SH-SY5Y (cell line): ENCODE data around the gene WDR37.

ENCODE experiments used
- GATA2 ChIP-seq: IDR thresholded peaks from 2 replicates; pipeline ENCODE4 v1.6.1; 2011; ENCODE audit warnings: mild to moderate bottlenecking, low read depth, low read length
- GATA3 ChIP-seq: IDR thresholded peaks from 2 replicates; pipeline ENCODE4 v1.6.1; 2011; ENCODE audit warnings: low read depth, mild to moderate bottlenecking, low read length, moderate library complexity

DNA sequence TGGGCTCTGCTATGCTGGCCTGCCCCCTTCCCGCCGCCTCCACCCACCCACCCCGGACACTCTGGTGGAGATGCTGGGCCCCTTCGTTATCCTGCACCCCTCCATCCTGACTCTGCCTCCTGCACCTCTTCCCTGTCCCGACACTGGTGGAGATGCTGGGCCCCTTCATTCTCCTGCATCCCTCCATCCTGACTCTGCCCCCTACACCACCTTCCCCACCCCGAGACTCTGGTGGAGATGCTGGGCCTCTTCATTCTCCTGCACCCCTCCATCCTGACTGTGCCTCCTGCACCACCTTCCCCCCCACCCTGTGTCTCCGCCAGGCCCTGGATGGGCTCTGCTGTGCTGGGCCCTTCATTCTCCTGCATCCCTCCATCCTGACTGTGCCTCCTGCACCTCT, 45.5 kb upstream of the WDR37 start:
- no peak for TF ChIP-seq GATA3
- TF ChIP-seq GATA2, result no peak
